Skeletal muscle cell (primary cell): ENCODE results near the gene PLPPR1.
"Not testable (repeated sequence)": the region's sequence is repeated elsewhere in the genome, so short reads cannot be mapped to it uniquely, and the experiment has no call there.

ENCODE experiments used
- DNase-seq: peaks from one replicate; pipeline ENCODE4 v3.0.0-alpha.2; 2010; ENCODE audit warnings: low read depth
- H3K4me3 ChIP-seq: 2 replicates; pipeline ENCODE4 v1.5.1; 2011; ENCODE audit warnings: low read depth, mild to moderate bottlenecking, control low read depth, low read length, moderate library complexity

The PLPPR1 gene

DNA sequence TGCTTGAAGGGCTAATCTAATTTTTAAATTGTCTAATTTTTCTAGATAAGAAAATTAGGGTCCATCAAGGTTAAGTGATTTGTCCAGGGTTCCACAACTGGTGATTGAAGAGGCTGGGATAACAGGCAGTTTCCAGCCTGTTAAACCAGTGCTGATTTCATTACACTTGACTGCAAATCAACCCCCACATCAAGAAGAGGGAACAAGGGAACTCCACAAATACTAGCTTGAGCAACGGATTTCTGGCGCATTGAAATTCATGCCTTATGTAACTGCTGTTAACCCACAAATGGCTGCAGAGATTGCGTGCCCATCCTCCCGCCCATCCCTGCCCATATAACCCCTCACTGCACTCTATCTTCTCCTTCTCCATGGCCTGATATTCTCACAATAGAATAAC lies 10.0 kb downstream of the PLPPR1 start:
- DNase-seq: no peak
- no peak overlapping the region for H3K4me3 ChIP-seq

DNA sequence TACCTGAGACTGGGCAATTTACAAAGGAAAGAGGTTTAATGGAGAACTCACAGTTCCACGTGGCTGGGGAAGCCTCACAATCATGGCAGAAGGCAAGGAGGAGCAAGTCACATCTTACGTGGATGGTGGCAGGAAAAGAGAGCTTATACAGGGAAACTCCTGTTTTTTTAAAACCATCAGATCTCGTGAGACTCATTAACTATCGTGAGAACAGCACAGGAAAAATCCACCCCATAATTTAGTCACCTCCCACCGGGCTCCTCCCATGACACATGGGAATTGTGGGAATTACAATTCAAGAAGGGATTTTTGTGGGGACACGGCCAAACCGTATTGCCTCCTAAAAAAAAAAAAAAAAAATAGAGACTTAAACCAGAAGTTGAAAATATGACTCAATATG lies 11.1 kb downstream of the PLPPR1 start:
- H3K4me3 ChIP-seq, DNase-seq: not testable (repeated sequence)

DNA sequence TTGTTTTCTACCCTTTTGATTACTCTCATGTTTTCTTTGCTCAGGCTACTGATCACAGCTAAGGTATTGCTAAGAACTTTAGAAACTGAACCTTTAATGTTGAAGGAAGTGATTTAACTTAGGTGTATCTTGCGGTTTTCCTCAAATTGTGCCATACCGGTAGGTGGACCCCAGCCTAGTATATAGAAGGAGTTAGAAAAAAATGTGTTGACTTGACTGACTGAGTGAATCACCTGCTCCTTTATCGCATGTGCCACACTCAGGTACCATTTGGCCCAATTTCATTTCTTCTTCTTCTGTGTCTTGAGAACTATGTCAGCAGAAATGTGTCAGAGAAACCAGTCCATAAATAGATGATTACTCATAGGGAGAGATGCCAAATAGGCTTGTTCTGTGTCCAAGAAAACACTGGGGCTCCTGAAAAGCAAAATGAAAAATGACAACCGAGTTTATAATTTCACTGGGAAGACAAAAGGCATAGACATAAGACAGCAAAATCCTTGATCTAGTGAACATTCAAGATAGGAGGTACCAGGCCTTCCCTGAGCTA lies 19.4 kb downstream of the PLPPR1 start:
- DNase-seq: no peak
- H3K4me3 ChIP-seq: no peak overlapping the region

GRCh38 chr9:101050650-101051049 lies 22.1 kb downstream of the PLPPR1 start:
- no peak for DNase-seq
- H3K4me3 ChIP-seq: no peak overlapping the region

DNA sequence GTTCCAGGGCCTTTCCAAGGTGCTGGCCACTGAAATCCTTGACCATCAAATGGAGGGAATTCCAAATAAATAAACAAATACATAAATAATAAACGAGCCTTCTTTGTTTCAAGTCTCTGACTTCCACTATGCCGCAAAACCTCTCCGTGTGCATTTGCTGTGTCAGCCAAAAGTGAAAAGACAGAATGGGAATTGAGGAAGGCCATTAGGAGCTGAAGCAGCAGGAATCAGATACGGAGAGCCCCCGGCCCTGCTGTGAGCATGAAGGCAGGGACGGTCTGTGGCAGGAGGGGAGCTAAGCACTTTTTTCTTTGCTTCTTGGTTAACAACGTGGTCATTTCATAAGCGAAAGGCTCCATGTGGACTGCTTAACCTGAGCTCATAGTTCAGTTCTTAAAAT lies 26.1 kb downstream of the PLPPR1 start:
- DNase-seq: no peak
- no peak overlapping the region for H3K4me3 ChIP-seq

DNA sequence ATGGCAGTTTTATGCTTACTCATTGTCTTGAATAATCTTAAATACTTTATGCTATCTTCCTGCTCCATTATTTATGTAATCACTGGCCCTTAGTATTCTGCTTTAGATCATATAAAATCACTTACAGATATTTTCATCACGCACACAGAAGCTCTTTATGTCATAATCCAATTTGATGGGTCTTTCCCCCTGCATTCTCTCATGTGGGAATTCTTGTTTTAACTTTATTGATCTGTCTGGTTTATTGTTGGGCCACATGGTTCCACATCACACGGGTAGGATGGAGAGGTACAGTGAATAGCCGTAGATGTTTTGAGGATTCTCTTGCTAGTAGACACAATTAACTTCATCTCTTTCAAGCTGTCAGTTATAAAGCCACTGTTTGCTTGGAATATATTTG lies 27.0 kb downstream of the PLPPR1 start:
- no peak for DNase-seq
- H3K4me3 ChIP-seq: no peak overlapping the region

- DNase-seq: no peak
- H3K4me3 ChIP-seq: no peak overlapping the region
Observed at GRCh38 chr9:101062686-101063085, 34.2 kb downstream of the PLPPR1 start.

- no peak for DNase-seq
- H3K4me3 ChIP-seq: no peak overlapping the region
Observed at GRCh38 chr9:101063192-101063591, 34.7 kb downstream of the PLPPR1 start.

- no peak for DNase-seq
Observed at GRCh38 chr9:101064206-101064605, 35.7 kb downstream of the PLPPR1 start.

GRCh38 chr9:101065930-101066329 lies 37.4 kb downstream of the PLPPR1 start:
- no peak for DNase-seq
- no peak overlapping the region for H3K4me3 ChIP-seq

More at GRCh38 chr9:101064206-101064605, 35.7 kb downstream of the PLPPR1 start:
- no peak overlapping the region for H3K4me3 ChIP-seq

GRCh38 chr9:101068696-101069095 lies 40.2 kb downstream of the PLPPR1 start:
- H3K4me3 ChIP-seq: no peak overlapping the region
- no peak for DNase-seq

DNA sequence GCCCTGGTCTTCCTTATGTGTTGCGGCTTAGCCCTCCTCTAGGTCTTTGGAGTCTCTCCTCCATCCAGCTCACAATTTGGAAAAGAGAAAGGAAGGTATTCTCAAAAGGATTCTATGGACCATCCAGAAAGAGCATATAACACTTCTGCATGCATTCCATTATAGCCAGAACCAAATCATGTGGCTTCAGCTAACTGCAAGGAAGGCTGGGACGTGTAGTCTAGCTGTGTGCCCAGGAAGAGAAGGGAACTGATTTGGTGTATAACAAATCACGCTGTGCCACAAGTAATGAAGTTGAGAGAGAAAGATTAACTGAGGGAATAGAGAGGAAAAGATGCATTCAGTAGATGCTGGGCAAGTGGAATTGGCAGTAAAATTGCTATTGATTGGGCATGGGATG lies 43.7 kb downstream of the PLPPR1 start:
- no peak overlapping the region for H3K4me3 ChIP-seq
- DNase-seq: no peak

DNA sequence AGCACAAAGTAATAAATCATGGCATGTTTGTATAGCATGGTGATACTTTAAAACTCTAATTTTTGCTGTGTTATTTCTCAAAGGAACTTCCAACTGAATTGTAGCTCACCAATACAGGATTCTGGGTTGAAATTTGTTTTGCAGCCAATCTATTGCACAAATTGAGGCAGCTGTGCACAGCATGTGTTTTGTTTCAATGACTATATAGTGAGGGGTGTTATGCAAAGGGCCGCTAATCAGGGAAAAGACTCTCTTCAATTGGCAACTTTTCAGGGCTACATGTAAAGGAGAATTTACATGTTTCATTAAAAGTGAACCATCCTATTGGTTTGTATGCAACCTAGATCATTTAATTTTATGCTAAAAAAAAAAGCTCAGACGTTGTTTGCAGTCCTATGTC lies 44.6 kb downstream of the PLPPR1 start:
- no peak for DNase-seq
- no peak overlapping the region for H3K4me3 ChIP-seq

DNA sequence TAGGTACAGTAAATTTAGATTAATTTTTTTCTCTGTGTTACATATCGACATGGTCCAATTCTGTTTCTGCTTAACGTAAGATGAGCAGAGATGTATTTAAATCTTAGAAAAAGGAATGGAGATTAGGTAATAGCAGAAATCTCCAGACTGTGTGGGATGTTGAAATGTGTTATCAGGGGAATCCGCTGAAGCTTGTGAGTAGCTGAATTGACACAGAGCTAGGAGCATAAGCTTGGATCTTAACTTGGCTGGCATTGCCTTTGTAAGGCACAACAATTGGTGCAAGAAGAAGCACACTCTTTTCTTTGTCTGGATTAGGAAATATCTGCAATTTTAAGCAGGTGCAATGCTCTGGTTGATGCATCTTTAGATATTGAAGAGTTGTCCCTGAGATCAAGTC lies 53.1 kb downstream of the PLPPR1 start:
- no peak overlapping the region for H3K4me3 ChIP-seq
- no peak for DNase-seq

GRCh38 chr9:101083448-101084202 lies 55.1 kb downstream of the PLPPR1 start:
- no peak overlapping the region for H3K4me3 ChIP-seq
- DNase-seq: no peak

- DNase-seq: no peak
Observed at GRCh38 chr9:101087426-101087825, 58.9 kb downstream of the PLPPR1 start.

DNA sequence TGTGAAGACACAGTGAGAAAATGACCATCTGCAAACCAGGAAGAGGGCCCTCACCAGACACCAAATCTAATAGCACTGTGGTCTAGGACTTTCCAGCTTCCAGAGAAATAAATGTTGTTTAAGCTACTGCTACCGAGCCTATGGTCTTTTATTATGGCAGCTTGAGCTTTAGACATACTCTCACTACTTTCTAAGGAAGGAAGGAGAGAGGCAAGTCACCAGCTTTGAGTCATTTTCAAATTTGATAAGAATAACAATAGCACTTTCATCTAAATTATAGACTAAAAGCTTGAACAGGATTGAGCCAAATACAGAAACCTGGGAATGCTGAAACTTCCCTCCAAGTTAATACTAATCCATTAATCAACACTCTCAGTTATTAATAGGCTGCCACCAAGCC lies 64.4 kb downstream of the PLPPR1 start:
- no peak for DNase-seq
- H3K4me3 ChIP-seq: no peak overlapping the region

More at GRCh38 chr9:101087426-101087825, 58.9 kb downstream of the PLPPR1 start:
- H3K4me3 ChIP-seq: no peak overlapping the region

GRCh38 chr9:101093620-101094019 lies 65.1 kb downstream of the PLPPR1 start:
- DNase-seq: no peak
- H3K4me3 ChIP-seq: no peak overlapping the region

- no peak overlapping the region for H3K4me3 ChIP-seq
- no peak for DNase-seq
Observed at GRCh38 chr9:101094686-101095085, 66.2 kb downstream of the PLPPR1 start.

DNA sequence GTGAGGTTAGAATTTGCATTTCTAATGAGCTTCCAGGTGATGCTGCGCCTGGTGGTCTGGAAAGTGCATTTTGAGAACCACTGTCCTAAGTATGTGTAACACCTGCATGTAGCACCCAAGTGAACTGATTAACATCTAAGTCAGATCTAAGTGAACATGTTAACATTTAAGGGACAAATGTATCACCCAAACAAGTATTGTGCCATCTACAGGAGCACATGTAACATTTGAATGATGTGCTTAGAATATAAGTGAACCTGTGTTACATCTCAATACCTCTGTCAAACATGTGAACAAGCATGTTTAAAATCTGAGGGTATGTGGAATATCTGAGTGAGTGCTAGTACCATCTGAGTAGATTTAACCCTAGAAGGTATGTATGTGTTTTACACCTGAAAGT lies 68.7 kb downstream of the PLPPR1 start:
- H3K4me3 ChIP-seq: no peak overlapping the region
- no peak for DNase-seq

- DNase-seq: no peak
- no peak overlapping the region for H3K4me3 ChIP-seq
Observed at GRCh38 chr9:101098392-101098791, 69.9 kb downstream of the PLPPR1 start.
